Articular chondrocyte of knee joint (primary cell): ENCODE data around the gene MYO1E. TPM values are rescaled to one million over a fixed set of nuclear protein-coding genes. Genes with fewer than 3 reads are reported as not detected.

ENCODE experiments used
- small RNA-seq: library from RNA; depleted of rRNA; stranded (forward); fragments of <200 nt; gene quantifications from one replicate; pipeline ENCODE3, GENCODE V24; 2012
- total RNA-seq: library from RNA; depleted of rRNA; stranded (reverse); fragments of >200 nt; gene quantifications from 2 replicates; pipeline ENCODE4 v1.2.3, GENCODE V29; 2012

The MYO1E gene
- total RNA-seq: 205 and 300 TPM in 2 replicates

GRCh38 chr15:59372352-59373211 is at the start of gene MYO1E:
TSS of gene MYO1E (minus strand) at chr15:59372871. CDS start at chr15:59372500, 371 bp downstream.

GRCh38 chr15:59206623-59207183 is 166.0 kb downstream of the MYO1E start, which contains the start of gene LDHAL6B:
TSS of gene LDHAL6B (plus strand) at chr15:59206843. CDS start at chr15:59206941, 98 bp downstream.

GRCh38 chr15:59104912-59105732 is 267.5 kb downstream of the MYO1E start, which contains the start of gene CCNB2:
TSS of gene CCNB2 (plus strand) at chr15:59105146. CDS start at chr15:59105269, 123 bp downstream.

Small RNA genes lying within 50 kb of the gene (small RNA-seq; reads per million reads assigned to genes)
- 9.4 reads per million, percentile 94 among the genes with 10 or more reads in this experiment for gene MIR2116
- not detected for gene RF00019
- gene RNU4-80P: not detected
- gene RNU6-212P: not detected

Other genes with a start within 250 kb of the MYO1E start
- gene LDHAL6B, start 166.0 kb downstream of the MYO1E start, total RNA-seq: not detected in 2 replicates
- gene FAM81A, start 65.3 kb upstream of the MYO1E start, total RNA-seq: 0.91 and 1.4 TPM in 2 replicates
- gene GCNT3, start 238.9 kb upstream of the MYO1E start, total RNA-seq: 5.1 and 5.8 TPM in 2 replicates